ENCODE measurements around the gene MAG. TPM values are rescaled to one million over a fixed set of nuclear protein-coding genes. Genes with fewer than 3 reads are reported as not detected.

The MAG gene
- total RNA-seq, 1 donor = not detected

DNA sequence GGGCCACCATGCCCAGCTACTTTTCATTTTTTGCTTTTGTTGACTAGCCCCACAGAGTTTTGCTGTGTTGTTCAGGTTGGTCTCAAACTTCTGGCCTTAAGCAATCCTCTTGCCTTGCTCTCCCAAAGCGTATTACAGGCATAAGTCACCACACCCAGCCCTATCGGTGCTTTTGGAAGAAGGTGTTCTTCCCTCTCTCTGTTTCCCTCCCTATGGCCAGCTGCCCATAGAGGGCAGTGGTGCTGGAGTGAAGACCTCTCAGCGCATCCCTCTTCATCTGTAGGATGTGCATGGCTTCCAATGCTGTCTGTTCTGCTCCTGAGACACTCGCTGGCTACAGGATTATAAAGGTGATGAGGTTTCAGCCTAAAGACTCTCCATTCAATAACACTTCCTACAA lies 35.7 kb downstream of the MAG start:
- no peak for DNase-seq (ENCODE audit: low read depth)
- TF ChIP-seq, protein P1, sequence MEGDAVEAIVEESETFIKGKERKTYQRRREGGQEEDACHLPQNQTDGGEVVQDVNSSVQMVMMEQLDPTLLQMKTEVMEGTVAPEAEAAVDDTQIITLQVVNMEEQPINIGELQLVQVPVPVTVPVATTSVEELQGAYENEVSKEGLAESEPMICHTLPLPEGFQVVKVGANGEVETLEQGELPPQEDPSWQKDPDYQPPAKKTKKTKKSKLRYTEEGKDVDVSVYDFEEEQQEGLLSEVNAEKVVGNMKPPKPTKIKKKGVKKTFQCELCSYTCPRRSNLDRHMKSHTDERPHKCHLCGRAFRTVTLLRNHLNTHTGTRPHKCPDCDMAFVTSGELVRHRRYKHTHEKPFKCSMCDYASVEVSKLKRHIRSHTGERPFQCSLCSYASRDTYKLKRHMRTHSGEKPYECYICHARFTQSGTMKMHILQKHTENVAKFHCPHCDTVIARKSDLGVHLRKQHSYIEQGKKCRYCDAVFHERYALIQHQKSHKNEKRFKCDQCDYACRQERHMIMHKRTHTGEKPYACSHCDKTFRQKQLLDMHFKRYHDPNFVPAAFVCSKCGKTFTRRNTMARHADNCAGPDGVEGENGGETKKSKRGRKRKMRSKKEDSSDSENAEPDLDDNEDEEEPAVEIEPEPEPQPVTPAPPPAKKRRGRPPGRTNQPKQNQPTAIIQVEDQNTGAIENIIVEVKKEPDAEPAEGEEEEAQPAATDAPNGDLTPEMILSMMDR (IDR thresholded peaks at IDR 0.05; ENCODE audit: insufficient read depth, low read depth, low read length) = peak; percentile 30
- H3K4me3 ChIP-seq (ENCODE audit: low read depth, low read length) = no peak overlapping the region

DNA sequence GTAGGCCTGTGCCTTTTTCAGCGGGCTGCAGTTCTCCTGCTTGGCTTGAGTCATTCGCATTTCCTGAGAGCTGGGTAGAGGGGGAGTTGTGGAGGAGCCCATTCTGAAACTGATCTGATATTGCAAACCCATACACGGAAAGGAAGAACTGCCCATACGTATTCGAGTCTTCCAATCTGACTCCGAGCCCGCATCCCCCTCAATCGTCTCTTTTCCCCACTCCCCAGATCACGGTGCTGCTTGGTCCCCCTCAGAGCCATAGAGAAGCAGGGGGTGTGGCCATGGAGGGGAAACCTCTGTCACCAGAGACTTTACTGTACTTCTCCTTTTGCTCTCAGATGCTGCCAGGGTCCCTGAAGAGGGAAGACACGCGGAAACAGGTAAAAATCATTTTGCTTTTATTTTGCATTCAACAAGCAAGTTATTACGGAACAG lies 36.9 kb downstream of the MAG start, which contains the start of gene CD22:
Gene CD22 (plus strand): TSS at position 337 of the 435 bp plus-strand sequence. CDS start 2,854 bp downstream, outside the sequence.
- DNase-seq (ENCODE audit: low read depth) = no peak
- TF ChIP-seq, protein P1 (IDR thresholded peaks at IDR 0.05; ENCODE audit: insufficient read depth, low read depth, low read length) = no peak
- no peak within 1 kb of the TSS for H3K4me3 ChIP-seq (ENCODE audit: low read depth, low read length)

DNA sequence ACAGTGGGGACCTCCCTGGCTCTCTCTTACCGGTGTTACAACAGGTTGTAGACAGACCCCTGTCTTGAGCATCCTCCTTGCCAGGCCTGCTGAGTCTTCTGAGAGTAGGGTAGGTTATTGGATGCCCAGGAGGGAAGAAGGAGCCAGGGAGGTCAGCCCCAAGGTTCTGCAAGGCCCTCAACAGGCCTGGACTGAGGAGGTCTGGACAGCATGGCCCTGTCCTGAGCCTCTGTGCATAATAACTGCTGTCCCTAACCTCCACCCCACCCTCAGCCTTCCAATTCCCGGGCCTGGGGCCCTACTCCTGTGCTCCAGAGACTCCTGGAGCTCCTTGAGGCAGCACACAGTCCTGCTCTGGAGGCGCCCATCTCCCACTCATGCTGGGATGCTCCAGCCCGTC lies 37.4 kb downstream of the MAG start:
- H3K4me3 ChIP-seq (ENCODE audit: low read depth, low read length) = no peak overlapping the region
- no peak for DNase-seq (ENCODE audit: low read depth)
- TF ChIP-seq, protein P1 (IDR thresholded peaks at IDR 0.05; ENCODE audit: insufficient read depth, low read depth, low read length) = no peak

DNA sequence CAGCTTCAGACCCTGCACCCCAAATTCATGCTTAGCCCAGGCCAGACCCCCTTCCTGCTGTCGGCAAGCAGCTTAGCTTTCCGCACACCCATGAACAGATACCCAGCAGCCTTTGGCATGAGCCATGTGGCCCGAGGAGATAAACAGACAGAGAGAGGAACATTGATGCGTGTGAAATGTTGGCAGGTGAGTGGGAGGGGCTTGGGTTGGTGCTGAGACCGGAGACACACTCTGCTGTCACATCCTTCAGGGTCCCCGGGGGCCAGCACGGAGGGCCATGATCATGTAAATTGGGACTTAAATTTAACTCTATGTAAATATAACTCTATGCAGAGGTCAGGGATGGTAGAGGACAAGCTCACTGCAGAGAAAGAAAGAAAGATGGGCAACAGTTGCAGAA lies 38.5 kb downstream of the MAG start:
- TF ChIP-seq, protein P1 (IDR thresholded peaks at IDR 0.05; ENCODE audit: insufficient read depth, low read depth, low read length) = no peak
- no peak for DNase-seq (ENCODE audit: low read depth)
- H3K4me3 ChIP-seq (ENCODE audit: low read depth, low read length) = no peak overlapping the region

DNA sequence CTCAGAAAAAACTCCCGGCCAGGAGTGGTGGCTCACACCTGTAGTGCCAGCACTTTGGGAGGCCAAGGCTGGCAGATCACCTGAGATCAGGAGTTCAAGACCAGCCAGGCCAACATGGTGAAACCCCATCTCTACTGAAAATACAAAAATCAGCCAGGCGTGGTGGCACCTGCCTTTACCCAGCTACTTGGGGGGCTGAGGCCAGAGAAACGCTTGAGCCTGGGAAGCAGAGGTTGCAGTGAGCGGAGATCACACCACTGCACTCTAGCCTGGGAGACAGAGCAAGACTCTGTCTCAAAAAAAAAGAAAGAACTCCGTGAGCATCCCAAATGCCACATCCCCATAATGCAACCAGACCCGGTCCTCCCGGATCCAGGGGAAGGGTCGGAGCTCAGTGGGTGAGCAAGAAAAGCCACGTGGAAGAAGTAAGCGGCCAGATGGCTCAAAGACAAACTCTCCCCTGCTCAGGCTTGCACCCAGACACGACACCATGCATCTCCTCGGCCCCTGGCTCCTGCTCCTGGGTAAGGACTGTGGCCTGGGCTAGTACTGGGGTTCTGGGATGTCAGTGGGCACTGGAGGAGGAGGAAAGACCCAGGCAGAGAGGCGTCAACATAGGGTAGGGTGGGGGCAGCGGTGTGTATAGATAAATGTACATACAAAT lies 39.7 kb downstream of the MAG start:
- no peak for DNase-seq (ENCODE audit: low read depth)
- H3K4me3 ChIP-seq (ENCODE audit: low read depth, low read length) = no peak overlapping the region
- TF ChIP-seq, protein P1 (IDR thresholded peaks at IDR 0.05; ENCODE audit: insufficient read depth, low read depth, low read length) = no peak

DNA sequence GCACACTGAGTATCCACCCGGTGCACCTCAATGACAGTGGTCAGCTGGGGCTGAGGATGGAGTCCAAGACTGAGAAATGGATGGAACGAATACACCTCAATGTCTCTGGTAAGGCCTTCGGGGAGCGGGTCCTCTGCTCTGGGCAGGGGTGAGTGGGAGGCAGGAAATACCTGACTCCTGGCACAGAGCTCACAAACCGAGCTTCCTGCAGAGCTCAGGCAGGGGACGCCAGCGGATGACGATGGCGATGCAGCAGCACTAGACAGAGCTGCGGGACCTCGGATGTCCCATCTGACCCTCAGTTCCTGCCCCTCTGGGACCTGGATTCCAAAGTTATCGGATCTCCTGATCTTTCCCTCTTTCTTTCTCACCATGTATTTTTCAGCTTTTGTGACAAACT lies 40.9 kb downstream of the MAG start:
- no peak for DNase-seq (ENCODE audit: low read depth)
- TF ChIP-seq, protein P1 (IDR thresholded peaks at IDR 0.05; ENCODE audit: insufficient read depth, low read depth, low read length) = no peak
- no peak overlapping the region for H3K4me3 ChIP-seq (ENCODE audit: low read depth, low read length)

Data from fibroblast of villous mesenchyme (primary cell).